WTC11 (cell line): Measurements from ENCODE around the gene UQCR11.
A peak's percentile ranks its signal among the peaks of the same experiment; 100 is the strongest.

Experiments
- AFF4 ChIP-seq: sonication (generic); formaldehyde crosslinking; IDR thresholded peaks from 2 replicates; pipeline ENCODE4 v1.8.1; 2023; ENCODE audit warnings: mild to moderate bottlenecking, missing genetic modification reagents, borderline replicate concordance
- ATF3 ChIP-seq: sonication (generic); formaldehyde crosslinking; conservative IDR thresholded peaks from 2 replicates; pipeline ENCODE4 v1.8.1; 2022; ENCODE audit warnings: mild to moderate bottlenecking, missing genetic modification reagents
- CTCF ChIP-seq: fragments of 200-600 bp; IDR thresholded peaks from 2 replicates; pipeline ENCODE4 v1.8.0; 2022; ENCODE audit warnings: antibody characterized with exemption
- E2F4 ChIP-seq: sonication (generic); formaldehyde crosslinking; IDR thresholded peaks from 2 replicates; pipeline ENCODE4 v1.8.1; 2022; ENCODE audit warnings: low read depth, mild to moderate bottlenecking, moderate library complexity, missing genetic modification reagents, borderline replicate concordance
- FOXJ3 ChIP-seq: sonication (generic); formaldehyde crosslinking; IDR thresholded peaks from 2 replicates; pipeline ENCODE4 v1.9.0; 2021; ENCODE audit warnings: missing genetic modification reagents, mild to moderate bottlenecking, borderline replicate concordance
- HMGXB4 ChIP-seq: sonication (generic); formaldehyde crosslinking; IDR thresholded peaks from 2 replicates; pipeline ENCODE4 v1.8.1; 2023; ENCODE audit warnings: mild to moderate bottlenecking, moderate library complexity, missing genetic modification reagents
- IRF2 ChIP-seq: sonication (generic); formaldehyde crosslinking; IDR thresholded peaks from 2 replicates; pipeline ENCODE4 v1.8.0; 2022; ENCODE audit warnings: low read depth, missing genetic modification reagents, borderline replicate concordance
- MAX ChIP-seq: sonication (generic); formaldehyde crosslinking; IDR thresholded peaks from 2 replicates; pipeline ENCODE4 v1.8.0; 2022; ENCODE audit warnings: mild to moderate bottlenecking, missing genetic modification reagents
- PRDM15 ChIP-seq: sonication (generic); formaldehyde crosslinking; IDR thresholded peaks from 2 replicates; pipeline ENCODE4 v1.8.0; 2022; ENCODE audit warnings: missing genetic modification reagents
- SMAD3 ChIP-seq: sonication (generic); formaldehyde crosslinking; IDR thresholded peaks from 2 replicates; pipeline ENCODE4 v1.8.0; 2022; ENCODE audit warnings: missing genetic modification reagents, mild to moderate bottlenecking, borderline replicate concordance
- SP1 ChIP-seq: sonication (generic); formaldehyde crosslinking; conservative IDR thresholded peaks from 2 replicates; pipeline ENCODE4 v1.8.1; 2022; ENCODE audit warnings: missing genetic modification reagents
- USF1 ChIP-seq: sonication (generic); formaldehyde crosslinking; IDR thresholded peaks from 2 replicates; pipeline ENCODE4 v1.8.0; 2022; ENCODE audit warnings: mild to moderate bottlenecking, missing genetic modification reagents
- USF2 ChIP-seq: sonication (generic); formaldehyde crosslinking; IDR thresholded peaks from 2 replicates; pipeline ENCODE4 v1.8.1; 2023; ENCODE audit warnings: mild to moderate bottlenecking, missing genetic modification reagents, moderate library complexity
- ZSCAN18 ChIP-seq: fragments of 250-450 bp; sonication (Bioruptor Pico); IDR thresholded peaks from 2 replicates; pipeline ENCODE4 v2.1.2; 2022; ENCODE audit warnings: mild to moderate bottlenecking, moderate library complexity

GRCh38 chr19:1592024-1592754 is 13.1 kb downstream of the UQCR11 start:
- TF ChIP-seq CTCF (no peak), IRF2 (CRISPR knock-in tag) (no peak), E2F4 (CRISPR knock-in tag) (0 out of 2 replicates have a peak, but pooled peaks have one; percentile 10), AFF4 (CRISPR knock-in tag) (no peak), USF2 (peak; percentile 61), ZSCAN18 (CRISPR knock-in tag) (no peak), FOXJ3 (no peak), SP1 (CRISPR knock-in tag) (peak; percentile 78), ATF3 (CRISPR knock-in tag) (no peak), HMGXB4 (CRISPR knock-in tag) (0 out of 2 replicates have a peak, but pooled peaks have one; percentile 40), PRDM15 (no peak), MAX (CRISPR knock-in tag) (peak; percentile 82; the same call in 1 of the 2 replicates), SMAD3 (CRISPR knock-in tag) (no peak), USF1 (CRISPR knock-in tag) (no peak)
